ENCODE data around the gene ZKSCAN8.

Gene ZKSCAN8

DNA sequence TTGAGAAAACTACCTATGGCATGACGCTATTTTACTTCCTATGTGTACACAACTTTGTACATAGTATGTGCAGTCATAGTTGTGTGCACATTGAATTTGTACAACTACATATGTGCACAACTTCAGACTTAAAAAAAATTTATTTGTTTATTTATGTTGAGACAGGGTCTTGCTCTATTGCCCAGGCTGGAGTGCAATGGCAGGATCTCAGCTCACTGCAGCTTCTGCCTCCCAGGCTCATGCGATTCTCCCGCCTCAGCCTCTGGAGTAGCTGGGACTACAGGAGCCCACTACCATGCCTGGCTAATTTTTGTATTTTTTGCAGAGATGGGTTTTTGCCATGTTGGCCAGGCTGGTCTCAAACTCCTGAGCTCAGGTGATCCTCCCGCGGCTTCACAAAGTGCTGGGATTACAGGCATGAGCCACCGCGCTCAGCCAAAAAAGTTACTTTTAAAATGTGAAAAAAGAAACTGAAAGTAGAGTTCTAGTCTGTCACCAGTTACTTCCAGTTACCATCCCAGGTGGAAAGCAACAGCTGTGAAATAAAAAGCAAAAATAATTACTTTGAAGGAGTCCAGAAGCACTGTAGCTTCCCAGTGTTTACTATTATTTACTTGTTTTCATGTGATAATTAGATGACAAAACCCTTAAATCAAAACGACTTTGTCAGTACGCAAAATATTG is 1.7 kb upstream of the ZKSCAN8 start:
- no peak for DNase-seq (ENCODE audit: low spot score)

DNA sequence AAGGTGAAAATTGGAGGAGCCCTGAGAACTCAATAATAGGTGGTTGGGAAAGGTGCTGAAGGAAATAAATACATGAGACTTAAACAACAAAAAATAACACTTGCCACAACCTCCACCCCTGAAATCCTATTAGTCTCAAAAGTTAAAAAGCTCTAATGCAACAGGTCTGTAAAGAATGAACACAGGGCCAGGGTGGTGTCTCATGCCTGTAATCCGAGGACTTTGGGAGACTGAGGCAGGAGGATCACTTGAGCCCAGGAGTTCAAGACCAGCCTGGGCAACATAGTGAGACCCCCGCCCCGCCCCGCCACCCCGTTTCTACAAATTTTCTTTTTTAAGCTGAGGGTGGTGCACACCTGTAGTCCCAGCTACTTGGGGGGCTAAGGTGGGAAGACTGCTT is 1.1 kb upstream of the ZKSCAN8 start:
- DNase-seq (ENCODE audit: low spot score) = no peak

DNA sequence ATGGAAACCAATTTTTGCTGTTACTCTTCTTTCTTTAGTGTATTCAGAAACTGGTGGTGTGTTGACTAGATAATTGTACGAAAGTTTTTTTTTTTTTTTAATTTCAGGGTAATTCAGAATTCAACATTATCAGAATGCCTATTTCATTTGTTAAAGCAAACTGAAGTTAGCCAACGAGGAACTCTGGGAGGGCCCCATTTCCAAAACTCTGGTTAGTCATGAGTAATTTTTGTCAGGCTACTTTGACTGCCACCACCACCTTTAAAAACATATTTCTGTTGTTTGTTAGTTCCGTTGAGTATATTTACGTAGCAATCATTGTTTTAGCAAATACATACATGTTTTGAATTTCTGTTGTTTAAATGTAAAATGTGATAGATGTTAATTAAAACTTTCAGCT is 763 bp downstream of the ZKSCAN8 start:
- no peak for DNase-seq (ENCODE audit: low spot score)

DNA sequence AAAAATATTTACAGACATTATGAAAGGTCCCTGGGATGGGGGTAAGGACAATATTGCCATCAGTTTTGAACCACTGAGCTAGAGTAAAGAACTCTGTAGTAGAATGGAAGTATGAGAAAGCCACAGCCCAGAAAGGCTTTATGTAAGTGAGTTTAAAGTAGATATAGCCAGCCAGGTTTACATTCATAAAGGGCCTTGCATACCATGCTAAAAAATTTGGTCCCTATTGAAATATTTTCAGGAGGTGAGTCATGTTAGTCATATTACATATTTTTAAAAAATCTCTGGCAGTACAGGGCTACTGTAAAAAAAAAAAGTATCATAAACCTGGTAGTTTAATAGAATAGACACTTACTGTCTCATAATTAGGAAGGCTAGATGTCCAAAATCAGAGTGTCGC is 3.5 kb downstream of the ZKSCAN8 start:
- no peak for DNase-seq (ENCODE audit: low spot score)

DNA sequence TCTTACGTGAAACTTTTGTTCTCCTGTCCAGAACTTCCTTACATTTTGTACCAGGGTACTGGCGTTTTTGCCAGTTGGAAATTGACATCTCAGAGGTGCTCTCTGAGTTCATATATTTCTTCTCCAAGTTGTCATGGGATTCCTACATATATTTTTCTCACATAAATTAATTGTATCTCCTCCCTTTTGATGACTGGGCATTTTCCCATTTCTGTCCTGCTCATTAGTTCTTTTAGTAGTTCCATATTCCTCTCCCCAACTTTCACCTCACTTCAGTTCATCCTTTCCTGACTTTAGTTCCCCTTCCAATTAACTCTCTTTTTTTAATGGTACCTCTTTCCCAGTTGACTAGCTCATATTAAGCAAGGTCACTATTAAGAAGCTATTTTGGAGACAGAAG is 10.8 kb downstream of the ZKSCAN8 start:
- DNase-seq (ENCODE audit: low spot score) = no peak

DNA sequence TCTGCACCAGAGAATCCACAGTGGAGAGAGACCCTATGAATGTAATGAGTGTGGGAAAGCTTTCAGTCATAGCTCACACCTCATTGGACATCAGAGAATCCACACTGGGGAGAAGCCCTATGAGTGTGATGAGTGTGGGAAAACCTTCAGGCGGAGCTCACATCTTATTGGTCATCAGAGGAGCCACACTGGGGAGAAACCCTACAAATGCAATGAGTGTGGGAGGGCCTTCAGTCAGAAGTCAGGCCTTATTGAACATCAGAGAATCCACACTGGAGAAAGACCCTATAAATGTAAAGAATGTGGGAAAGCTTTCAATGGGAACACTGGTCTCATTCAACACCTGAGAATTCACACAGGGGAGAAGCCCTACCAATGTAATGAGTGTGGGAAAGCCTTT is 11.9 kb downstream of the ZKSCAN8 start:
- DNase-seq (ENCODE audit: low spot score) = no peak

DNA sequence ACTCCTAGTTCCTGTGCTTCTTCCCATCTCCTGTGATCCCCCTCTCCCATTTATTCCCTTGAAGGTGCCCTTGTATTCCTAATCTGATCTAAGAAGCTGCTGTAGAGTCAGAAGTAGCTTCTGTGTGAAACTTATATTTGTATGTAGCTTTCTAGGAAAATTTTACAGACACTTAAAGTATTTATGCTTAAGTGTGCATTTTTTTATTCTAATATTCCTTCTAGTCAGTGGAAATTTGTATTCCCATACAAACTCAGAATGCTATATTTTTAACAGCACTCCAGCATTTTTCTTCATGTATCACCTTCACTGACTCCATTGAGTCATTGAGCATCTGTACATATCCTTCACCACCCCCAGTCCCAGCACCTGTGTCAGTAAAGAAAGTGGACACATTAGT is 12.7 kb downstream of the ZKSCAN8 start:
- no peak for DNase-seq (ENCODE audit: low spot score)

DNA sequence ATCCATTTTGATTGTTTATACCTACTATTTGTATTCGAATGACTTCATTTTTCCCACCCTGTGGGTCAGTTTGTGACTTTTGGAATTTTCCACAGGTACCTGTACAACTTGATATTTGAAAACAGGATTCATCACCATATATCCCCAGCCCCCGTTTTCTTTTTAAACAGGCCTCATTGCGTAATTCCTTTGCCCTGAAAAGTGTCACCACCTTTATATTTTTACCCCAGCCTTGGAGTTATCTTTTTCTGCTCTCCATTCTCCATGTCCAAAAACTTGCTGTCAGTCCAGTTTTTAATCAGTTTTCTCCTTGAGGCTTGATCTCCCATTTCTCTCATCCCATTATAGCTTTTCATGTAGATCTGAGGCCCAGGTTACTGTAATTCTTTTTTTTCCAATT is 16.6 kb downstream of the ZKSCAN8 start:
- DNase-seq (ENCODE audit: low spot score) = no peak

DNA sequence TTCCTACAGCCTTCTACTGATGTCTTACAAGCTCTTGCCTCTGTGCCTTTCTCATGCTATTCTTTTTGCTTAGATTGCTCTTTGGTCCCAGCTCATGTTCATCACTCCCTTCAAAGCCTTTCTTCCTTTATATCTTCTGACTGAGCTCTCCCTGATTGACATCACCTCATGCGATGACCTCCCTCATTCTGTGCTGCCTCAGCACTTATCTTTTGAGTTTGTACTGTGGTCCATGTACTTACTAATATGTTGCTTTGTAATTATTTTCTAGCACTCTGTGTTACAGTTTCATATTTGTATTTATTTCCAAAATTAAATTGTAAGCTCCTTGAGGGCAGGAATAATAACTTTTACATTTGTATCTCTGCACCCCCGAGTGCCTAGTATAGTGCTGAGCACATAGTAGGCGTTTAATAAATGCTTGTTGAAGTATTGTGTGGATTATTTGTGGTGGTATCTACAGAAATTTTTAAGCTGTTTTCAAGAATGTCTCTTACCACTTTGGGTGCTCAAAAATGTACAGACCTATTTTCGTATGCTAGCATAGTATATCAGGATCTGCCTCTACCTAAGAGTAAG is 17.4 kb downstream of the ZKSCAN8 start:
- DNase-seq (ENCODE audit: low spot score) = no peak

DNA sequence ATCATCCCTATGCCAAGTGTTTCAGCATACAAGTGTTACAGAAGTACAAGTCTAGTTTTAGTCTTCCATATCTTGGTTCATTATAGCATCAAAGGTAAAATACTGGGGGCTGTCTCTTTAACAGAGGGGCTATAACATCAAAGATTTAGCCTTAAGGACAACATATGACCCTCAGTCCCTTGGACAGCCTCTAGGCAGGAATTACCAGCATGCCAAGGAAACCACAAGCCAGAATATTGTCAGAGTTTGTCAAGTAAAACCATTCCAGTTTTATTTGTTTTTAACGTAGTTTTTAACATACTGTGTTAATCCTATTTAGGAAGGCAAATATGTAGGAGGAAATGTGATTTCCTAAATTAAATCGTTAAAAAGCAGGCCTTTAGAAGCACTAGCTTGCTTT is 18.6 kb downstream of the ZKSCAN8 start:
- DNase-seq (ENCODE audit: low spot score) = no peak

DNA sequence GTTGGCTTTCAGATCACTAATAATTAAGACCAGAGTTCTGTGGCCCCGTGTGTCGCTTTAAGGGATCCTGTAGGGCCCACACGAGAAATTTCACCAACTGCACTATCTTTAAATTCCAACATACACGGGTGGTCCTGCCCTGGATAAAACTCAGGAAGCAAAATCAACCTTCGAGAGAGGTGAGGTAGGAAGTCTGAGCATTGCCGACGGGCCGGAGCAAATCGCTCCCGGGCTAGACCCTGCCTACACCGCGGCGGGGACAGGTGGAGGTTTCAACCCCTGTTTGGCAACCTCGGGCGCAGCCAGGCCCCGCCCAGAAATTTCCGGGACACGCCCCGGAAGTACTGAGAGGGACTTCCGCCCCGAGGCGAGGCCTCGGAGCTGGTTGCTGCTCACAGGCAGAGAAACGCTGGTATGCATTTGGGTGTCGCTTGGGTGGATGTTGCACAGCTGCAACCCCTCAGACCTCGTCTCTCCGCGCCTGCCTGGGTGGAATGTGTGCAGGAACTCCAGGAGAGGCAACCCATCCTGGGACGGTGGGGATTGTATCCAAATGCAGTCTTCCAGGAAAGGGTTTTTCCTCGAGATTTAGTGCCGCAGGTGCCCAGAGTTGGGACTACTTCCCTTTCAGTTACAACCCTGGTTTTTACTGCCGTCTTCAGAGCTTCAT is 19.9 kb downstream of the ZKSCAN8 start:
- DNase-seq (ENCODE audit: low spot score) = peak; percentile 73

DNA sequence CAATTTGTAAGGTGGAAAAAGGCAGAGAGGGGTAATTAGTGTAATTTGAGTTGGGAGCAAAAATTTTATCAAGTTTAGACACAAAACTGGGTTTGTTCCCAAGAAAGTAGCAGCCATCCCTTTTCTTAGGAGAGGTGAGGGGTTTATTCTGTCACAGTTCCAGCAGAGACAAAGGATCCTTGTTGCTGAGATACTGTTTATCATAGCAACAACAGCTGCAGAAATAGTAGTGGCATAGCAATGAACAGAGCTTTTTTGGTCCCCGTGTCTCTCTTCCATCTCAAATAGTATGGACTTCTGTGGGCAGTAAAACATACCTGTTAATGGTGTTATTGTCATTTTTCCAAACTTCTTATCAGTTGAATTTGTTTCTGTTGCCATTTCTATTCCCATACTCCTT is 23.9 kb downstream of the ZKSCAN8 start:
- no peak for DNase-seq (ENCODE audit: low spot score)

DNA sequence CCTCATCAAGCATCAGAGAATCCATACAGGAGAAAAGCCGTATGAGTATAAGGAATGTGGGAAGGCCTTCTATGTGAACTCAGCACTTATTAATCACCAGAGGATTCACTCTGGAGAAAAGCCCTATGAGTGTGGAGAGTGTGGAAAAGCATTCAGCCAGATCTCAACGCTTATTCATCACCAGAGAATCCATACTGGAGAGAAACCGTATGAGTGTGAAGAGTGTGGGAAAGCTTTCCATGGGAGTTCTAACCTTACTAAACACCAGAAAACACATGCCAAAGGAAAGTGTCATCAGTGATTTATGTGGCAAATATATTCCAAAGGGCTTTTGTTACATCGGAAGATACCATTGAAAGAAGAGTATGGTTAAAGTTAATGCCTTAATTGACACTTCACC is 25.4 kb downstream of the ZKSCAN8 start:
- DNase-seq (ENCODE audit: low spot score) = no peak

DNA sequence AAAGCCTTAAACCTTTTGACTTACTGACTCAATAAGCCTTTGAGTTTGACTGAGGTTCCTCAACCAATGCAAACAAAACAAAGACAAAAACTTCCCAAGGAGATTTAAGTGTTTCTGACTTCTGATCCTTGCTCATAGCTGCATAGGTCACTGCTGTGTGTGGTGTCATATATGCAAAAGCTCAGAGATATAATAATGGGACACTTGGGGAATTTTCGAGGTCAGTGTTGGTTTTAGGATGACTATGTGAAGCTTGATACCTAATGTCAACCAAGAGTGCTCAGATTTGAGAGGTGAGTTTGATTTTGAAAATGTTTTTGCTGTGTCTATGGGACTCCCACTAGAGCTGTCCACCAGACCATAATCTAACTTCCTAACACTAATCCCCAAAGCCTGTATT is 26.2 kb downstream of the ZKSCAN8 start:
- no peak for DNase-seq (ENCODE audit: low spot score)

DNA sequence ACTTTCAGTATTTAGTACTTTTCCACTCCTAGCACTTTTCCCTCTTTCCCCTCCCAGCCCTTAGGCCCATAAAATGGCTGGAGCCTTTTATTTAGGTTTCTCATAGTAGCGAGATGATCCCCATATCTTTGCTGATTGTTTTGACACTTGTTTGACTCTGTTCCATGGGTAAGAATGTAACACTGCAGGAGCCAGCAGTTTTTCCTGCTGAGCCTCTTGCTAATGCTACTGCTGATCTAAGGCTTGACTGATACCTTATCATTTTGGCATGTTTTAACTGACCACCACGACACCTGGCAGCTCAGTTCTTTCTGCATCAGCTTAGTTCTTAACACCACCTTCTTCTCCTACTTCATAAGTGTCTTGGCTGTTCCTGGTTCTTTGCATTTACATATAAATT is 29.6 kb downstream of the ZKSCAN8 start:
- DNase-seq (ENCODE audit: low spot score) = no peak

DNA sequence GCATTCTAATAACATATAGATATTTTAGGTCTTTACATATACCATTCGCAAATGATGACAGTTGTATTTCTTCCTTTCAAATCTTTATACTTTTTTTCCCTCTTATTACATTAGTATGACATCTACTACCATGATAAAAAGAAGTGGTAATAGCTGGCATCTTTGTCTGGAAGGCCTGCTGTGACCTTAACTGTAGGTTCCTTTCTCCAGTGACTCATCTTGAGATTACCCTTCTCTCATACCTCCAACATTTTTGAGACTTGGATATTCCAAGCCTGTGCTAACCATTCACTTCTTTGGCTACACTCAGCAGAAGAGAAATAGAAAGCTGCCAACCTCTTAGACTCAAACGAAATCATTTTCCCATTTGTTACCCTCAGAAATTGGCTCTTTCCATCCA is 30.3 kb downstream of the ZKSCAN8 start:
- no peak for DNase-seq (ENCODE audit: low spot score)

DNA sequence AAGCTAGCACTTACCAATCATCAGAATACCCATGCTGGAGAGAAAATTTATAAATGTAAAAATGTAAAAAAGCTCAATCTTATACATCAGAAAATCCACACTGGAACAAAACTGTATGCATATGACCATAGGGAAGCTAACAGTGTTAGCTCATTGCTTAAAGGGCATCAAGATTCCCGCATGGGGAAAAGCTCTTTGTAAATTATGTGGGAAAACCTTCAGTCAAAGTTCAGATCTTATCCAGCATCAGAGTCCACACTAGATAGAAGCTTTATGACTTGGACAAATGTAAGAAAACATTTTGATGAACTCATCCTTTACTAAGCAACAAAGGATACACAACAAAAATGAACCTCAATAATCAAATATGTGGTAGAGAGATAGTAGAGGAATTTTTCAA is 34.7 kb downstream of the ZKSCAN8 start:
- DNase-seq (ENCODE audit: low spot score) = no peak

DNA sequence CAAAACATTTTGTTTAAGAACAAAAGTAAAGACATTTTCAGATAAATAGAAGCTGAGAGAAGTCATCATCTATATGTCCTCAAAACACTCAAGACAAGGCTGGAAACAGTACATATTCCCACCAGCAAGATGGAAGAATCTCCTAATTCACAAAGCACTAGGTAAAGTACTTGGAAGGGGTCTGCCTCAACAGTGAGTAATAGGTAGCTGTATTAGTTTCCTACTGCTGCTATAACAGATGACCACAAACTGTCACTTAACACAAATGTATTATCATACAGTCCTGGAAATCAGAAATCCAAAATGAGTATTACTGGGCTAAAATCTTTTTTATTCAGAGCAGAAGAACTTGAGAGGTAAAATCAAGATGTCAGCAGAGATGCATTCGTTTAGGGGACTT is 40.6 kb downstream of the ZKSCAN8 start:
- DNase-seq (ENCODE audit: low spot score) = no peak

DNA sequence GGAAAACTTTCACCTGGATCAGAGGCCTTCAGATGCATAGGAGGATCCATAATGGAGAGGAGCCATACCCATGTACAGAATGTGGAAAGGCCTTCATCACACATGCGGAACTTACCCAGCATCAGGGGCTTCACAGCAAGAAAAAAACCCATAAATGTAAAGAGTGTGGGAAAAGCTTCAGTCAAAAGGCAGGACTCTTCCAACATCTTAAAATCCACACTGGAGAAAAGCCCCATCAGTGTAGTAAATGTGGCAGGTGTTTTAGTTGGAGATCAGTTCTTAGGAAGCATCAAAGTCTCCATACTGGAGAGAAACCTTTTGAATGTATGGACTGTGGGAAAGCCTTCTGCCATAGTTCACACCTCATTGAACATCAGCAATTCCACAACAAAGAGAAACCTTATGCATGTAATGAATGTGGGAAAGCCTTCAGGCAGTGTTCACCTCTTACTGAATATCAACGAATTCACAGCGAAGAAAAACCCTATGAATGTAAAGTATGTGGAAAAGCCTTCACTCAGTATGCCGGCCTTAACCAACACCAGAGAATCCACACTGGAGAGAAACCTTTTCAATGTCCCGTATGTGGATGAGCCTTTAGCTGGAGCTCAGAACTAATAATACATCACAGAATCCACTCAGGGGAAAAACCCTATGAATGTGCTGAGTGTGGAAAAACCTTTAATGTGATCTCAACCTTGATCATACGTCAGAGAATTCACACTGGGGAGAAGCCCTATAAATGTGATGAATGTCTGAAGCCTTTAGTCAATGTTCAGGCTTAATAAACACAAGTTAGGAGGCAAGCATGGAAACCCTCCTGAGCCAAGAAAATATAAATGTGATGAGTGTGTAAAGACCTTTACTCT is 46.7 kb downstream of the ZKSCAN8 start:
- no peak for DNase-seq (ENCODE audit: low spot score)

DNA sequence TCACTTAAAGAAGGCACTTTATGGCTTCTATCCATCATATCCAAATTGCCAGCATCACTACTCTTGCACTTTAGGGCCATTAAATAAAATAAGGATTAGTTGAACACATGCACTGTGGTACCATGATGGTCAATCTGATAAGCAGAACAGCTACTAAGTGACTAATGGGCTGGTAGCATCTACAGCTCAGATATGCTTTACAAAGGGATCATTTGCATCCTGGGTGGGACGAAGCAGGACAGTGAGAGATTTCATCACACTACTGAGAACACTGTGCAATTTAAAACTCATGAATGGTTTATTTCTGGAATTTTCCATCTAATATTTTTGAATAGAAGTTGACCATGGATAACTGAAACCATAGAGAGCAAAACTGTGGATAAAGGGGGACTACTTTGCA is 58.3 kb downstream of the ZKSCAN8 start:
- DNase-seq (ENCODE audit: low spot score) = no peak

DNA sequence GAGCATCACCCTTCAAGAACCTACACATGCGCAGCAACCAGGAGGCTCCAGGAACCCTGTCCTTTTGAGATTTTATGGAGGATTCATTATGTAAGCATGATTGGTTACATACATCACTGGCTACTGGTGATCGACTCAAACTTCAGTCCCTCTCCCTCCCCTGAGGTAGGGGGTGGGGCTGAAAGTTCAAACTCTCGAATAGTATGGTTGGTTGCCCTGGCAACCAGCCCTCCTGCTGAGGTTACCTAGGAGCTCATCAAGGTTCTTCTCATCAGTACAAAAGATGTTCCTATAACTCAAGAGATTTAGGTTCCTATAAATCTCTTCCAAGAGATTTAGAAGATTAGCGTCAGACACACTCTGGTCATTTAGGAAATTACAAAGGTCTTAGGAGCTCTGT is 61.5 kb downstream of the ZKSCAN8 start:
- DNase-seq (ENCODE audit: low spot score) = no peak

DNA sequence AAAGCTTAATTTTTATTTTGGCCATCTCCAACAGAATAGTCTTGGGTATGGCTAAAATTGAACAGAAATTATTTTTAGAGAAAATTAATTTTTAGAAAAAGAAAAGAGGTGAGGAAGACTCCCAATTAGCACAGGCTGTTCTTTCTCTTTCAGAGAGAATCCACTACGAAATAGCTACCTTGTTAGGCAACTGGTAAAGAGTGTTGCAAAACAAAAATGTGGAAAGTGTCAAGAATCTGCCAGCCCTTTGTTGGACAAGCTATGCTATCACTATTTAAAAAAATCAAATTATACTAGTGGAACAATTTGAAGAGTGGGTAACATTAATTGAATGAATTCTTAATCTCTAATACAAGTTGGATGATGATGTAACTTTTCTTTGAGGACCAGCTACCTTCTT is 64.2 kb downstream of the ZKSCAN8 start:
- DNase-seq (ENCODE audit: low spot score) = no peak

DNA sequence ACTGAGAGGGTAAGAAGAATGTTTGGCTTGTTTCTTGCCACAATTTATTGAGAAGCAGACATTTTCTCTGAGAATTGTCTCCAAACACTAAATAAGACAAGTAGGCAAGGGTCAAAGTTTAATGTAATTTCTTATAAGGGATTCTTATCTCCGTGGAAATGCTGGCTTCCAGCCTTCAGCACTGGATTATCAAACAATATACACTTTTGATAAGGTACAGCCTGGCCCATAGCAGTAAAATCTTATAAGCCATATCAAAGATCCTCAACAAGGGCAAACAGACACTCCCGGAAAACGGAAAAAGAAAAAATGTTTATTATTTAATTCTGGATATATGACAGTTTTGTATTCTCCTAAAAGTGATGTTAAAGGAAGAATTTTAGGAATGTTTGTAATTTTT is 64.8 kb downstream of the ZKSCAN8 start:
- DNase-seq (ENCODE audit: low spot score) = no peak
